ENCODE results near the gene CFI.

DNA sequence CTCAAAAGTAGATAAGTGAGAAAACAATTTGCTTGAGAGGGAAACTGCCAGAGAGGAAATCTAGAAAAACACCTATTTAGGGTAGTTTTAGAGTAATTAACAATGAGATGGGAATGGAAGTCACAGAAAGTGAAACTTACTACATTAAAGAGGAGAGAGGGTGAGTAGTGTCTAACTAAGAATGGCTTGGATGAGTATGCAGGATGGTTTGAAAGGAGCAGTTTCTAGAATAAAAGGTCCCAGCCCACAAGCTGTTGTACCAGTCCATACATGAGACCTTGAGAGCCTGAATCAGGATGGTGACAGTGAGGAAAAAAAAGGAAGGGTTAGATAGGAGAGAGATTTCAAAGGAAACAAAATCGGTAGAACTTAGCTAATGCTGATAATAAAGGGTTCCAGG lies 15.1 kb upstream of the CFI start:
- TF ChIP-seq, protein P1, sequence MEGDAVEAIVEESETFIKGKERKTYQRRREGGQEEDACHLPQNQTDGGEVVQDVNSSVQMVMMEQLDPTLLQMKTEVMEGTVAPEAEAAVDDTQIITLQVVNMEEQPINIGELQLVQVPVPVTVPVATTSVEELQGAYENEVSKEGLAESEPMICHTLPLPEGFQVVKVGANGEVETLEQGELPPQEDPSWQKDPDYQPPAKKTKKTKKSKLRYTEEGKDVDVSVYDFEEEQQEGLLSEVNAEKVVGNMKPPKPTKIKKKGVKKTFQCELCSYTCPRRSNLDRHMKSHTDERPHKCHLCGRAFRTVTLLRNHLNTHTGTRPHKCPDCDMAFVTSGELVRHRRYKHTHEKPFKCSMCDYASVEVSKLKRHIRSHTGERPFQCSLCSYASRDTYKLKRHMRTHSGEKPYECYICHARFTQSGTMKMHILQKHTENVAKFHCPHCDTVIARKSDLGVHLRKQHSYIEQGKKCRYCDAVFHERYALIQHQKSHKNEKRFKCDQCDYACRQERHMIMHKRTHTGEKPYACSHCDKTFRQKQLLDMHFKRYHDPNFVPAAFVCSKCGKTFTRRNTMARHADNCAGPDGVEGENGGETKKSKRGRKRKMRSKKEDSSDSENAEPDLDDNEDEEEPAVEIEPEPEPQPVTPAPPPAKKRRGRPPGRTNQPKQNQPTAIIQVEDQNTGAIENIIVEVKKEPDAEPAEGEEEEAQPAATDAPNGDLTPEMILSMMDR (conservative IDR thresholded peaks at IDR 0.05; ENCODE audit: low read length) = no peak
- TF ChIP-seq EZH2phosphoT487 (IDR thresholded peaks at IDR 0.05; ENCODE audit: borderline replicate concordance) = no peak

All from Loucy (cell line).